ENCODE data around the gene DENND5B. TPM values are rescaled to one million over a fixed set of nuclear protein-coding genes. Genes with fewer than 3 reads are reported as not detected.
A peak's percentile ranks its signal among the peaks of the same experiment; 100 is the strongest.
"Not testable (repeated sequence)": the region's sequence is repeated elsewhere in the genome, so short reads cannot be mapped to it uniquely, and the experiment has no call there.

Gene DENND5B
- polyA plus RNA-seq, 1 donor = 20.6 TPM

DNA sequence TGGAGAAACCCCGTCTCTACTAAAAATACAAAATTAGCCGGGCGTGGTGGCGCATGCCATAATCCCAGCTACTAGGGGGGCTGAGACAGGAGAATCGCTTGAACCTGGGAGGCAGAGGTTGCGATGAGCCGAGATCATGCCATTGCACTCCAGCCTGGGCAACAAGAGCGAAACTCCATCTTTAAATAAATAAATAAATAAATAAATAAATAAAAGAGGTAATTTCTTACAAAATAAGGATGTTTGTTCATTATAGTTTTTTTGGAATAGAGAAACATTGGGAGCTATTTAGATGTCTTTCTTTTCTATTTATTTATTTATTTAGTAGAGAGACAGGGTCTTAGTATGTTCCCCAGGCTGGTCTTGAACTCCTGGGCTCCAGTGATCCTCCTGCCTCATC, 213.7 kb downstream of the DENND5B start:
- DNase-seq (ENCODE audit: low read depth) = not testable (repeated sequence)

DNA sequence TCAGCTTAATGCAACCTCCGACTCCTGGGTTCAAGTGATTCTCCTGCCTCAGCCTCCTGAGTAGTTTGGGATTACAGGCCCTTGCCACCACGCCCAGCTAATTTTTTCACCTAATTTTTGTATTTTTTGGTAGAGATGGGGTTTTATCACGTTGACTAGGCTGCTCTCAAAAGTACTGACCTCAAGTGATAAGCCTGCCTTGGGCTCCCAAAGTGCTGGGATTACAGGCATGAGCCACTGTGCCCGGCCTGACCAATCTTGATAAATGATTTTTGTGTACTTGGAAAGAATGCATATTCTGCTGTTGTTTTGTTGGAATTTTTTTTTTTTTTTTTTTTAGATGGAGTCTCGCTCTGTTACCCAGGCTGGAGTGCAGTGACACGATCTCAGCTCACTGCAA, 215.5 kb downstream of the DENND5B start:
- DNase-seq (ENCODE audit: low read depth) = not testable (repeated sequence)

- no peak for DNase-seq (ENCODE audit: low read depth)
Observed at GRCh38 chr12:31371256-31371620, 219.7 kb downstream of the DENND5B start.

- peak; percentile 19 for DNase-seq (ENCODE audit: low read depth)
Observed at GRCh38 chr12:31370531-31371255, 220.2 kb downstream of the DENND5B start.

- DNase-seq (ENCODE audit: low read depth) = peak; percentile 71
Observed at GRCh38 chr12:31369712-31370521, 221.0 kb downstream of the DENND5B start.

DNA sequence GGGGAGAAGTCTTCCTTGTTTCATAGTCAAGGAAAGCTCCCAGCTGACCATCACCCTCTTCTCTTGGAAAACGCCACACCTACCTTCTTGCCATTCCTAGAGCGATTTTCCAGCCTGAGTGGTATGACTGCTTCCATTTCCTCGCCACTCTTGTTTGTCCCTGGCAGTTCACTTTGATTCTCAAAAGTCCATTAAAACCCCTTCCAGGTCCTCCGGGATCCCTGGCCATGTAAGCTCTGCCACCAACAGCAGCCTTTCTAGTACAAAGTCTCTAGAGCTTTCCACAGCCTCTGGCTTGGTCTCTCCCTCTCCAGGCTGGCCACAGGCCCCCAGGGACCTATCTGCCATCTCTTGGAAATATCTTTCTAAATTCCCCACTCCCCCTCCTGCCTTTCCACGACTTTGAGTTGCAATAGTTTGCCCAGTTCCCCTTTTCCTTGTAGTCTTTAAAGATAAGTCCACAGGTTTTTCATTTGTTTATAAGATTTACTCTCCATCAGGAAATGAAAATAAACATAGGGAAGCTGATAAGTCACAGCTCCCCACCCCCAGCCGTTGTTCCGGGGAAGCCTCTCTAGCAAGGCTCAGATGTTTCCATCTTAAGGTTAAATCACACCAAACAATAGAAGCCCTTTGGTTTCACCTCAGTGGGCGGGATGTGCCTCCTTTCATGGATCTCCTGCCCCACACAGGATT, 222.1 kb downstream of the DENND5B start:
- no peak for DNase-seq (ENCODE audit: low read depth)

DNA sequence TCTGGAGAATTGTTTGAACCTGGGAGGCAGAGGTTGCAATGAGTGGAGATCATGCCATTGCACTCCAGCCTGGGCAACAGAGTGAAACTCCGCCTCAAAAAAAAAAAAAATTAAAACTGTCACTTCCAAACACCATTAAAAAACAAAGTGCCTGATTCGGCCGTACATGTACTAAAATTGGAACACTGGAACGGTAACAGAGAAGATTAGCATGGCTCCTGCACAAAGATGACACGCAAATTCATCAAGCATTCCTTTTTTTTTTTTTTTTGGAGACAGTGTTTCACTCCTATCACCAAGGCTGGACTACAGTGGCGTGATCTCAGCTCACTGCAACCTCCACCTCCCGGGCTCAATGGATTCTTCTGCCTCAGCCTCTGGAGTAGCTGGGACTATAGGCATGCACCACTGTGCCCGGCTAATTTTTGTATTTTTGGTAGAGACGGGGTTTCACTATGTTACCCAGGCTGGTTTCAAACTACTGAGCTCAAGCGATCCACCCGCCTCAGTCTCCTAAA, 224.8 kb downstream of the DENND5B start:
- no peak for DNase-seq (ENCODE audit: low read depth)

GRCh38 chr12:31363831-31364230, 227.1 kb downstream of the DENND5B start:
- DNase-seq (ENCODE audit: low read depth) = no peak

GRCh38 chr12:31363416-31363809, 227.5 kb downstream of the DENND5B start:
- DNase-seq (ENCODE audit: low read depth) = no peak

DNA sequence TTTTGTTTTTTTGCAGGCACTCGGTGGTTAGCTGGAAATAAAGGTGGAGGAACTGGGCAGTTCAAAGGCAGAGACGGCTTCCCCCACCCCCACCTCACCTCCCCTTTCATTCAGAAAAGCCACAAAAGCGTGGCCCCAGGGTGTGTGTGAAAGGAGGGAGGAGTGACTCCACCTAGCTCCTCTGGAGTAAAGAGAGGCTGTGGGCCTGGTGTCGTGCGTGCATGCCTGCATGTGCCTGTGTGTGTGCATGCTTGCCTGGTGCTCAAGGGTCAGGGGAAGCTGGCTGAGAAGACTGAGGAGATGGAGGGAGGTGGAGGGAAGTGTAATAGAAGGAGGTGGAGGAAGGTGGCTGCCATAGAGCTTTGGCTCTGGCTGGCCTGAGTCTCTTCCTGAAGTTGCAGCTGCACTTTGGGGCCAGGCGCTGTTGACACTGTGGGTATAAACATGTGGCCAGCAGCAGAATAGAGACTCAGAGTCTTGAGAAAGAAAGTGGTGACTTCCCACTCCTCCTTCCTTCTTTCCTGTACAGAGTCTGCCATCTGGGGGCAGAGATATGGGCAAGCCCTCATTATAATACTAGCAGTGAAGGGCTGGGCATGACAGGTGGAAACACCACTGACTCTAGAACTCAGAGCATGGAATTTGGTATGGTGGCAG, 228.0 kb downstream of the DENND5B start:
- no peak for DNase-seq (ENCODE audit: low read depth)

GRCh38 chr12:31362115-31362758, 228.7 kb downstream of the DENND5B start:
- DNase-seq (ENCODE audit: low read depth) = no peak

GRCh38 chr12:31361730-31362114, 229.2 kb downstream of the DENND5B start:
- no peak for DNase-seq (ENCODE audit: low read depth)

GRCh38 chr12:31355747-31356107, 235.2 kb downstream of the DENND5B start:
- DNase-seq (ENCODE audit: low read depth) = no peak

DNA sequence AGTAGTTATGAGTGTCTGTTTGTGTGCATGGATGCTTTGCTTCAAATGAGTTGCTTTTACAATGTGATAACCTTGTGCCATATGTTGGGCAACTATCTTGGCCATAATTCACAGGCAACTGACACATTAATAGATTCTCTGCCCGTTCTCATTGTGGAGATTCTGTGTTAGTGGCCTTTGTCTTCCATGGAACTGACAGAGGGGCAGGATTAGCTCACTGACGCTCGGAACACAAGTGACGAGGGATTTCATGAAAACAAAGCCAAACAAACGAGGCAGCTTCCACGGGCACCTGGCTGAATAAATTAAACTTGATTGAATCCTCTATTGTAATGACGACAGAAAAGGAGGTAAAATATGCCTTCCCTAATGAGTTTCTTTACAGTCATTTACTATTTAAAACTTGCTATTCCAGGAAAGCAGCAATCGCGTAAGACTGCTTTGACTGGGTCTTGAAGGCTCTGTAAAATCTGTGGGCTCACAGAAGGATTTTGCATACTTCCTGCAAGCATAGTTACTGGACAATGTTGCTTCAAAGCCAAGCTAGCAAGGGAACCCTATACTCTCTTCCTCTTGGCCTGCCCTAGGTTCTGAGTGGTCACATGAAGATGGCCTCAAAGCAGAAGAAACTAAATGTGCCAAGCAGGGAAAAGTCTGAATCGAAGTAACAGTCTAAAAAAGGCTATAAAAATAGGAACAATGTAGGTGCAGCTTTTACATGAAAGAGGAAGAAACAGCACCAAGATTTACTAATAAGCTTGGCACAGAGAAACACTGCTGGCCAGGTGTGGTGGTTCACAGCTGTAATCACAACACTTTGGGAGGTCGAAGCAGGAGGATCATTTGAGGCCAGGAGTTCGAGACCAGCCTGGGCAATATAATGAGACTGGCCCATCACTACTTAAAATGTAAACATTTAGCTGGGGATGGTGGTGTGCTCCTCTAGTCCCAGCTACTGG, 236.9 kb downstream of the DENND5B start:
- no peak for DNase-seq (ENCODE audit: low read depth)

DNA sequence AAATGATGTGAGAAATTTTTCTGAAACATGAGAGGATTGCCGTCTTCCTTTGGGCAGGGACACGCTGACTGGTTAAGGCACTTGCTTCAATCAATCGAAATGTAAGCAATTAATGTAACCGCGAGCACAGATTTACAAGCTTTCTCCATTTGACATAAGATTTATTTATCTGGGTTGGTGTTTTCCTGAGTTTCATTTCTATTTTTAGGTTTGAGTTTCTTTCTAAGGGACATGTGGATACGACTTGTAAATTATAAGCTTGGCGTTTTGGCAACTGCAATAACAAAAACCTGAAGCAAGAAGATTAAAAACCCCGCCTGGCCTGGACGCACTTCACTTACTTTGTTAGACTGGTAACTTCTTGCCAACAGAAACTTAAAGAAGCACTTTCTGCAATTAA, 244.7 kb downstream of the DENND5B start:
- DNase-seq (ENCODE audit: low read depth) = no peak

- DNase-seq (ENCODE audit: low read depth) = no peak
Observed at GRCh38 chr12:31343139-31343538, 247.8 kb downstream of the DENND5B start.

GRCh38 chr12:31342286-31342685, 248.7 kb downstream of the DENND5B start:
- no peak for DNase-seq (ENCODE audit: low read depth)

- DNase-seq (ENCODE audit: low read depth) = no peak
Observed at GRCh38 chr12:31339831-31340622, 250.9 kb downstream of the DENND5B start.

DNA sequence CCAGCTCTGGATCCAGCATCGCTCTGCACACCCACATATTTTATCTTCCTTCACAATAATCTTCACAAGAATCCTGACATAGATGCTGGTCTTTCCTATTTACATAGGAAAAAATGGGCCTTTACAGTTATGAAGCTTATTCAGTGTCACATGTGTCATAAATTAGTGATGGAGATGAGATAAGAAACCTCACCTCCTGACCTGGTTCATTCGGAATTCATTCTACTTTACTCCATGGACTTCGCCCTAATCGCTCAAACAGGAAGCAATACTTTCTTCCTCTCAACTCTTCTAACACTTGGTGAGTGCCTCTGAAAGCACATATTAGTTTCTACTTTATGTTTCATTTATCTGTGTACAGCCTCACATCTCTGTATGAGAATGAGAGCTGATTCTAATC, 253.0 kb downstream of the DENND5B start:
- no peak for DNase-seq (ENCODE audit: low read depth)
